GM21619 (cell line): ENCODE measurements around the gene LHFPL4.
"Not testable (repeated sequence)": the region's sequence is repeated elsewhere in the genome, so short reads cannot be mapped to it uniquely, and the experiment has no call there.

Source experiments
- ATAC-seq: cut with Tn5 transposase; IDR thresholded peaks from one replicate; pipeline ENCODE4 v1.9.1; 2021; ENCODE audit not compliant: unreplicated experiment

Gene LHFPL4

DNA sequence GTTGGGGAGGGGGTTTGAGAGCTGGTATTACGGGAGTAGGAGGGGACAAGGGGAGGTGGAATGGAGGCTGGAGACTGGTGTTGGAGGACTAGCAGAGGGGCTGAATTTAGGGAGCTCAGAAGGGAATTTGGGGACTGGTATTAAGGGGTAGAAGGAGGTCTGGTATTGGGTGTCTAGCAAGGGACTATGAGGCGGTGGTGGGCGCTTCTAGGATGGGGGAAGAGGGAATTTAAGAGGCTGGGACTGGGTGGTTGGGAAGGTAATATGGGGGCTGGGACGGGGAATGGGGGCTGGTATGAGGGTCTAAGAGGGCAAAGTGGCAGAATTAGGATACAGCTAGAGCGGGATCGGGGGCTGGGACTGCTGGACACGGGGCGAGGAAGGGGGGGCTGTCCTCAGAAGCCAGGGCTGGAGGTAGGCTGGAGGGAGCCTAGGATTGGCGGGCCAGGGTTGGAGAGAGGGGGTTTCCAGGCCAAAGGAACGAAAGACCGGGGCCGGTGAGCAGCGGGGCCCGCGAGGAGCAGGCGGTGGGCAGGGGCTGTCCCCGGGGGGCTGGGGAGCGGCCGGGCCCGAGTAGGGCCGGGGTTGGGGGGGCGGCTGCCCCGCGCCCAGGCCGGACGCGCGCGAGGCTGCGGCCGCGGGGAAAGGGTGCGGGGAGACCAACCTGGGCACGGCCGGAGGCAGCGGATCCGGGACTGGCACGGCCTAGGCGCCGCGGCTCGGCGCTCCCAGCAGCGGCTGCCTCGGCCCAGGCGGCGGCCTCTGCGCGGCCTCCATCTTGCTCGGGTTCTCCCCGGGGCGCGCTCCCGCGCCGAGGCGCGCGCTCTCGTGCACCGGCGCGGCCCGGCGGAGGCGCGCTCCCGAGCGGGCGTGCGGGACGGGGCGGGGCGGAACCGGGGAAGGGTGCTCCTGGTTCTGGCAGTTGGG, at the start of gene LHFPL4:
LHFPL4 (minus strand) TSS at position 802 of the 927 bp plus-strand sequence. CDS start 1,143 bp downstream, outside the sequence.
- no peak for ATAC-seq

DNA sequence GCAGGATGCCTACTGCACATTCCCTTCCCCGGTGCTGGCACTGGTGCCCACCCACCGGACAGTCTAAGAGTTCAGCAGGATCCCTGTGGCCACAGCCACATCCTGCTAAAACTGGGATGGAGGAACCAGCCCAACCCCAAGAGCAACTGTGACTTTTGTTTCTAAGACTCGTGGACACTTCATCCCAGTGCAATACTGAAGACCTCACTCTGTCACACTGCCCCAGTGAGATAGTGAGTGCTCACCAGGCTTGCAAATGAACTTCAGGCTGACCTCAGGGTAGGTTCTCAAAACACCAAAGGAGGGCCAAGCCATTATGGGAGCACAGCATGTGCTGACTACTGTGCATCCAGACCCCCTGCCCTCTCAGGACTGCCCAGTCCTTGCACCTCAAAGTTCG, 49.0 kb upstream of the LHFPL4 start:
- no peak for ATAC-seq

DNA sequence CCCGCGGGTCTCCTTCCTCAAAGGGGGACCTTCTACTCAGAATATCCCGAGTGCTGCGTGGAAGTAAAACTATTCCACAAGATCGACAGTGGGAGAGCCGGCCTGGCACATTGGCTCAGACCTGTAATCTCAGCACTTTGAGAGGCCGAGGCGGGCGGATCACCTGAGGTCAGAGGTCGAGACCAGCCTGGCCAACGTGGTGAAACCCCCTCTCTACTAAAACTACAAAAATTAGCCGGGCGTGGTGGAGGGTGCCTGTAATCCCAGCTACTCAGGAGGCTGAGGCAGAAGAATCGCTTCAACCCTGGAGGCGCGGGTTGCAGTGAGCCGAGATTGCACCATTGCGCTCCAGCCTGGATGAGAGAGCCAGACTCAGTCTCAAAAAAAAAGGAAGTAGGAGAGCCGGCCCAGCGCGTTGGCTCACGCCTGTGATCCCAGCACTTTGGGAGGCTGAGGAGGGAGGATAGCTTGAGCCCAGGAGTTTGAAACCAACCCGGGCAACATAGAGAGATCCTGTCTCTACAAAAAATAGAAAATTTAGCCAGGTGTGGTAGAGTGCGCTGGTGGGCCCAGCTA, 47.5 kb upstream of the LHFPL4 start:
- not testable (repeated sequence) for ATAC-seq

DNA sequence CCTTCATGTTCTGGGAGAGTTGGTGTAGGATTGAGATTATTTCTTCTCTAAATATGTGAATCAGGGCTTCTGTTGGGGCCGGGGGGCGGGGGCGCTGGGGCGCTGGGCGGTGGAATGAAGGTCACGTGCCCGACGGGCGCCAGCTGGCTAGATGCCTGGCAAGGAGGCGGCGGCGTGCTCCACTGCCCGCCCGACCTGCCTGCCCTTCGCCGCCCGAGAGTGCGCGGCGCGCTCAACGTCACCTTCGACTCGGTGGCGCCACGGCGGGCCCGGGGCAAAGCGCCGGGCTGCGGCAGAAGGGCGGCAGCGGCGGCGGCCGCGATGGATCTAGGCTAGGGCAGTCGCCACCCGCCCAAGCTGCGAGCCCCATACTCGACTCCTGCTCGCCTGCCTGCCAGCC, 47.0 kb upstream of the LHFPL4 start:
- ATAC-seq: no peak

DNA sequence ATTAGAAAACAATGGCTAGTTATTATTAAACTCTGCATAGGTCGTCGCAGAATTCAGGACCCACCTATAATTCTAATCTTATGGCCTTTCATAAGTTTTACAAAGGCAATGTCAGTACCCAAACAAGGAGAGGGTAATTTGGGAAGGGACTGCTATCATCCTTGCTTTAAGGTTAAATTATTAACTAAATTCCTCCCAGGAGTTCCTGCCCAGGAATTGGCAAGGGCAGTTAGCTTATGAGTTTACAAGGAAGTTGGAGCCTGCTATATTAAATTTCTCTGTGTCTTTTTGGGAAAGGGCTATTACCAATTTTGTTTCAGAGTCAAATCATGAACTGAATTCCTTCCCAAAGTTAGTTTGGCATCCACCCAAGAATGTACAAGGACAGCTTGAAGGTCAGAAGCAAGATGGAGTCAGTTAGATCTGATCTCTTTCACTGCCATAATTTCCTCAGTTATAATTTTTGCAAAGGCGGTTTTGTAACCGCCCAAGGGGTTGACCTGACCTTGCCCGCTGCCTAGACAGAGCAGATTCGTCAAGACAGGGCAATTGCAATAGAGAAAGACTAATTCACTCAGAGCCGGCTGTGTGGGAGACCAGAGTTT, 45.3 kb upstream of the LHFPL4 start:
- ATAC-seq: no peak

DNA sequence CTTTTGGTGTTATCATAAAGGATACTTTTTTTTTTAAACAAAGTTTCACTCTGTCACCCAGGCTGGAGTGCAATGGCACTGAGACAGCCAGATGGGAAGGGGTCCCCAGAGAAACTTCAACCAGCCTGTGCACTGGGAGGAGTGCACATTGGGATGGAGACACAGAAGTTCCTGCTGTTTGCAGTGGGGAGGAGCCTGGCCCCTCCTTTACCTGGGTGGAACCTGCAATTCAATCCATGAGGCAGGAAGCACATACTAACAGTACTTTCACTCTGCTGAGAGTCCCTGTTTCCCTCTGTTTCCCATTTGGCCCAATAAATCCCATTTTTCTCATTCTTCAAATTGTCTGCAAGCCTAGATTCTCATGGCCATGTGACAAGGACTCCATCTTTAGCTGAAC, 42.3 kb upstream of the LHFPL4 start:
- no peak for ATAC-seq

DNA sequence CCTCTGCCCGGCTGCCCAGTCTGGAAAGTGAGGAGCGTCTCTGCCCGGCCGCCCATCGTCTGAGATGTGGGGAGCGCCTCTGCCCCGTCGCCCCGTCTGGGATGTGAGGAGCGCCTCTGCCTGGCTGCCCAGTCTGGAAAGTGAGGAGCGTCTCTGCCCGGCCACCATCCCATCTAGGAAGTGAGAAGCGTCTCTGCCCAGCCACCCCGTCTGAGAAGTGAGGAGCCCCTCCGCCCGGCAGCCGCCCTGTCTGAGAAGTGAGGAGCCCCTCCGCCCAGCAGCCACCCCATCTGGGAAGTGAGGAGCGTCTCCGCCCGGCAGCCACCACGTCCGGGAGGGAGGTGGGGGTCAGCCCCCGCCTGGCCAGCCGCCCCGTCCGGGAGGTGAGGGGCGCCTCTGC, 38.2 kb upstream of the LHFPL4 start:
- not testable (repeated sequence) for ATAC-seq

DNA sequence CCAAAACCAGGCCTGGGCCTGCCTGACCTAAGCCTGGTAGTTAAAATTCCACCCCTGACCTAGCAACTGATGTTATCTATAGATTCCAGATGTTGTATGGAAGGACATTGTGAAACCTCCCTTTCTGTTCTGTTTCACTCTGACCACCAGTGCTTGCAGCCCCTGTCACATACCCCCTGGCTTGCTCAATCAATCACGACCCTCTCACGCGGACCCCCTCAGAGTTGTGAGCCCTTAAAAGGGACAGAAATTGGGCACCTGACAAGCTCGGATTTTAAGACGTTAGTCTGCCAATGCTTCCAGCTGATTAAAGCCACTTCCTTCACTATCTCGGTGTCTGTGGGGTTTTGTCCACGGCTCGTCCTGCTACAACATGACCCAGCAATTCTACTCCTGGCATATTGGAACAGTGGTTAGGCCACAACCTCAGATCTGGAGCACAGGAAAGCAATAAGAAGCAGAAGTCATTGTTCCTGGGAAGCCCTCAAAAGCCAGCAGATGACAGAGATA, 36.7 kb upstream of the LHFPL4 start:
- no peak for ATAC-seq

DNA sequence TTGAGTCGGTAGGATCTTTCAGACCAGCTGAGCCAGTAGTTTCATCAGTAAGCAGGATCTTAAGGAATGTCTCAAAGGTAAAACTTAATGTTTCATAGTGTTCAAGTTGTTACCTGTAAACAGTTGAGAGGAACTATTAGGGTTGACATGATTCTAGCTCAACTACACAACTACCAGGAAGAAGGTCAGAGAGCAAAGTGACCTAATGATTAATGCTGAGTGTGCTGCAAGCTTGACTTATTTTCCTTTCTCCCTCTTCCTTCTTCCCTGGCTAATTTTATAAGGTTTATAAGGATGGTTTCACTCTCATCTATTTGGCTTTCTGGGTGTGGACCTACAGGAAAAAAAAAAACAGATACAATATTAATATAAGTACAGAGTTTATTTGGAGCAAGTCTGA, 30.2 kb upstream of the LHFPL4 start:
- ATAC-seq: no peak

DNA sequence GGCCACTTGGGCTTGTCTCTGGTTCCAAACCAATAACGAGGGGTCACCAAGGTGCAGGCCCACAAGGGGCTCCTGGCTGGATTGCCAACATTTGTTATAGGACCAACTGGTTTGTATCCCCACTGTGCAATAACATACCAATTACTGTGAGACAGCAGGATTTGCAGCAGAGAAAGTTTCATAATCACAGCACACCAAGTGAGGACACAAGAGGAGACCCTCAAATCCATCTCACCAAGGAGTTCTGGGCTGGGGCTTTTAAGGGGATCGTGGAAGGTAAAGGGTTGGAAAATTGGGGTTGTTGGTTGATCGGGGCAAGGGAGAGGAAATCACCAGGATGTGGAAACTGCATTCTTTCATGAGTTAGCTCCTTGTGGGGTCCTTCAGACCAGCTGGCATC, 29.7 kb upstream of the LHFPL4 start:
- ATAC-seq: no peak

DNA sequence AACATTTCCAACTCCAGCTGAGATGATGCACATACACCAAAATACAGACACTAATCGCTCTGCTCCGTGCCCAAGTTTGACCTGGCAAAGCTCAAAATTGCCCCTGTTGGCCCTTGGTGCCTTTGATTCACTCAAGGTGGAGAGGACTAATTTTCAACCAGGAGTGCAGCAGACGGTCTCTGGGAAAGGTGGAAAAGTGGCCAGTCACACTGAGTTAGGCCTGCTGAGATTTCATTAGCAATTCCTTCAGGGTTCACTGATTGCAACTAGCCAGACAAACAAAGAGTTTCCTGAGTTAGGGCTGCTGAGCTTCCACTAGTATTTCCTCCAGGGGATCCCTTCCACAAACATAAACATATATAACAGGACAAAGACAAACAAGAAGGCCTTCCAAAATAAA, 28.7 kb upstream of the LHFPL4 start:
- ATAC-seq: no peak

DNA sequence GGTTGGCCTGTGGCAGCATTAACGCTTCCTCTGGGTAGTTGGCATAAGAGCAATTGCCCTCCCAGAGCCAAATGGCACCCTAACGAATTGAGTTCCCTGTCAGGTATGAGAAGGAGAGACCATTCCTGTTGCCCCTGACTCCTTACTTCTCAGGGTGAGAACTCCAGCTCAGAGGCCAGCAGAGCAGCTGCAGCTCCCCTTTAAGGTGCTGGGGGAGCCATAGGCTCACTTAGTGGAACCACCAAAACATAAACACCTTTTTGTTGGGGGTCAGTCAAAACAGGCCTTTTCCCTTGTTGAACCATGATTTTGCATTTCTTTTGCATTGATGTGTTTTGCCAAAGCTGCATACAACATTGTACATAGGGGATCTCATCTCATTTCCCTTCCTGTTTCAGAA, 28.1 kb upstream of the LHFPL4 start:
- no peak for ATAC-seq

DNA sequence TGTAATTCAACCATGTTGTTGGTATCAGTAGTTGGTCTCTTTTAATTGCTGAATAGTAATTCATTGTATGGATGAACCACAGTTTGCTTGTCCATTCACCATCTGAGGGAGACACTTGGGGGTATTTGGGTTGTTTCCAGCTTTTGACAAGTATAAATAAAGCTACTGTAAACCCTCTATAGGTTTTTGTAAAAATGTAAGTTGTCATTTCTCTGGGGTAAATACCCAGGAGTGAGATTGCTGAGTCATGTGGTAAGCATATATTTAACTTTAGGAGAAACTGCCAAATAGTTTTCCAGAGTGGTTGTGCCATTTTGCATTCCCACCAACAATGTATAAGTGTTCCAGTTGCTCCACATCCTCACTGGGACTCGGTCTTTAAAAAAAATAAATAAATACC, 15.4 kb upstream of the LHFPL4 start:
- no peak for ATAC-seq

DNA sequence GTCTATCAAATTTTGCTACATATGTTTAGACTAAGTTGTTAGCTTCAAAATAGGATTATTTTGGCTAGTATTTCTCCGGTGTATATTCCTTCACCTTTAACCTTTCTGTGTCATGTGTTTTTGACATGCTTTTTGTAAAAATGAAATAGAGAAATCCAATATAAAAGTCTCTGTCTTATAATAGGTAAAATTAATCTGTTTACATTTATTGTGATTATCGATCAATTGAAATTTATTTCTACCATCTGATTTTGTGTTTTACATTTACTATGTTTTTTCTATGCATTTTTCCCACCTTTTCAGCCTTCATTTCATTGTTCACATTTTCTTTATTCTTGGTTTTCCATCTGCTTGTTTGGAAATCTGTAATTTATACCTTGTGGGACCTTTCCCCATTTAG, 11.7 kb upstream of the LHFPL4 start:
- ATAC-seq: no peak

DNA sequence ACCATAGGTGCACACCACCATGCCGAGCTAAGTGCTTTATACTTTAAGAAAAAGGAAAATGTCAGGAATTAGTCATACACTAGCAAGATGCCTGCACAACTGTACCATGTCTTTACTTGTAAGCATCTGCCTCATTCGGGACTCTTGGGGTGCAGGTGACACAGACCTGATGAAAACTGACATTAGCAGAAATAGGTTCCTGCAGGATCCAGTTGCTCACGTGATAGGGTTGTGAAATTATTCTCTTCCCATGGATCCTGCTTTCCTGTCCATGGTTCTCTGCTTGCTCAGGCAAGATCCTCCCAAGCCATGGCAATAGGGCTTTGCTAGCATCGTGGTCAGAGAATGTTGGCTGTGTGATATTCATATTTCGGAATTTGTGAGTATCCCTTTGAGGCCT, 10.2 kb upstream of the LHFPL4 start:
- ATAC-seq: no peak

DNA sequence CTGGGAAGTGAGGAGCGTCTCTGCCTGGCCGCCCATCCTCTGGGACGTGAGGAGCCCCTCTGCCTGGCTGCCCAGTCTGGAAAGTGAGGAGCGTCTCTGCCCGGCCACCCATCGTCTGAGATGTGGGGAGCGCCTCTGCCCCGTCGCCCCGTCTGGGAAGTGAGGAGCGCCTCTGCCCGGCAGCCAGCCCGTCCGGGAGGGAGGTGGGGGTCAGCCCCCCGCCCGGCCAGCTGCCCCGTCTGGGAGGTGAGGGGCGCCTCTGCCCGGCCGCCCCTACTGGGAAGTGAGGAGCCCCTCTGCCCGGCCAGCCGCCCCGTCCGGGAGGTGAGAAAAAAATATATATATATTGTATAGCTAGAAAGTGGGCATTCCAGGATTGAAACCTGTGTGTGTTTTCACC, 6.4 kb upstream of the LHFPL4 start:
- ATAC-seq: not testable (repeated sequence)

DNA sequence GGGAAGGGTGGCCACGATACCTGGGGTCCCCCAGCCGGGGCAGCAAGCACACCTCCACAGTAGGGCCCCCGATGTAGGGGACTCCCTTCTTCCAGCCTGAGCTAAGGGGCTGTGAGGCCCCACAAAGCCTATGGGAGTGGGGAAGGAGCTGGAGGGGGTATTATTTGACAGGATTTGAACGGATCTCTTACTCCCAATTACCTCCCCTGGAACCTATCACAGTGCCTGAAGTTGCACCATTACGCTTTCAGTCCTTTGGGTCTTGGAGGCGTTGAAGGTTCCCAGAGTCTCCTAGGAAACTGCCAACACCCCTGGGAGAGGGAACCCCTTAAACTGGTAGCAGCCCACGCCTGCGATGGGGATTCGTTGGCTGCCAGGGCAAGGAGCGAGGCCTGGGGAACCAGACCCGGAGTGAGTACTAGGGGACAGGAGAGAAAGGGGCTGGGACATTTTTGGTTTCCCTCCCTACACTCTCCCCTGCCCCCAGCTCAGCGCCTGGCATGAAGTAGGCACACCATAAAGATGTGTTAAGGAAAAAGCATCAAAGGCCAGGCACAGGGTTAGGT, 409 bp upstream of the LHFPL4 start:
- ATAC-seq: no peak

DNA sequence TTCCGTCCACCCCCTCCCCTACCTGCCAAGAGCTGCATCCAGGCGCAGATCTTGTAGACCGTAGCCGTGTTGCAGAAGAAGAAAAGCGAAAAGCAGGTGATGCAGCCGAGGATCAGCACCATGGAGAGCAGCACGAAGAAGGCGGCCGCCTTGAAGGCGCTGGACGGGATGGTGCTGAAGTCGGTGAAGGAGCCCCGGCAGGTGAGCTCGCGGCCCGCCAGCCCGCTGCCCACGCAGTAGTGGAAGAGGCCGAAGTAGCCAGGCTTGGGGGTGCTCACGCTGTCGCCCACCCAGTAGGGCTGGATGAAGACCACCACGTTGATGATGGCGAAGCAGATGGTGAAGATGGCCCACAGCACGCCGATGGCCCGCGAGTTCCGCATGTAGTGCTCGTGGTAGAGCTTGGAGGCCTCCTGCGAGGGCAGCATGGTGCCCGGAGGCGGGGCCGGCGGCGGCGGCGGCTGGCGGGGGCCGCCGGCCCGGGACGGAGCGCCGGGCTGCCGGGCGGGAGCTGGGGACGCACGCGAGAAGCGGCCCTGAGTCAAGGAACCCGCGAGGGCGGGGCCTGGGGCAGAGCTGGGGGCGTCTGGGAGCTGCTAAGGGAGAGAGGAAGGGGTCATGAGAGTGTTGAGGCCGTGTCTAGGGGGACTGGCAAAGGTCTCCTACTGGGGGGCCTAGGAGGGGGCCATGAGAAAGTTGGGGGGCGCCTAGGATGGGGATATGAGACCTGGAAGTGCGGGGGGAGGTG, 1.2 kb downstream of the LHFPL4 start:
- ATAC-seq: no peak

DNA sequence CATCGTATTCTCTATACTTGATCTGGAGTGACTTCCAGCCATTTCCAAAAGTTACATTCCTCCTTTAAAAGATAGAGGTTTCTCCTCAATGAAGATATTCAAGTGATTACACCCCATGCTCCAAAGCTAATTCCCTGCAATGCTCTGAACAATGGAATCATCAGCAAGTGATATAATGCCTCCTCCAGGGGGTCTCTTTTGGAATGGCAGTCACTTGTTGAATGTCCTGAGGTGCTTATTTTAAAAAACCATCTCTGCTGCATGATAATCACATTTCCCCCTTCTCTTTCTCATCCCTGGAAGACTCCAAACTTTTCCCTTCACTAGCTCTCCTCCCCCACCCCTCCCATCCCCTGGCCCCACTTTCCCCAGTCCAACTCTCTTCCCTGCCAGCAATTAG, 2.6 kb downstream of the LHFPL4 start:
- ATAC-seq: no peak

DNA sequence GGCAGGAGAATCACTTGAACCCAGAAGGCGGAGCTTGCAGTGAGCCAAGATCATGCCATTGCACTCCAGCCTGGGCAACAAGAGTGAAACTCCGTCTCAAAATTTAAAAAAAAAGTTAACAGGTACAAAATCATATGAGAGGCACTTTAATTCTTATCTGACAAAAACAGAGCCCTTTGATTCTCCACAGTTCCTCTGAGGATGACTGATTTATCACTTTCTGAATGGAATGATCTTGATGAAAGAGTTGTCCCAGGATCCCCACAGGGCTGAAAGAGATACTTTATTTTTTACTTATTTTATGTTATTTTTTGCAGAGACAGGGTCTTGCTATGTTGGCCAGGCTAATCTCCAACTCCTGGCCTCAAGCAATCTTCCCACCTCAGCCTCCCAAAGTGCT, 4.0 kb downstream of the LHFPL4 start:
- no peak for ATAC-seq

DNA sequence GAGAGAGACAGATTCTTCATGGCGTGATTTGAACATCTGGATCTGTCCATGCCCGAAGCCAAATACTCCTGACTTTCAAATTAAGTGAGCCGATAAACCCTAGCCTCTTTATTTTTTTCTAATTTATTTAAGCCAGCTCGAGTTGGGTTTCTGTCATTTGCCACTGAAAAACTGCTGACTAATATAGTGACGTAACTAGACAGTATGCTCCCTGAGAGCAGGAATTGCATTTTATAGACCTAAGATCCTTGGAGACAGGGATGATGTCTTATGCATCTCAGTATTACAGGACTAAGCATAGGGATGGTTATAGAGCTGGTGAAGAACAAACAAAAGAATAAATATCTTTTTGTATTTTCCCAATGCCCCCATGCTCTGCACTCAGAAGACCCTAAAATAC, 4.6 kb downstream of the LHFPL4 start:
- ATAC-seq: no peak
